Heart left ventricle (tissue), 16 donors: ENCODE measurements around the gene GRIP2. TPM values are rescaled to one million over a fixed set of nuclear protein-coding genes. Genes with fewer than 3 reads are reported as not detected.

Experiments
- ATAC-seq, 4 donors: fragments of 200-7000 bp; cut with Tn5 transposase; one replicate each; pipeline ENCODE4 v1.9.1; 2020 to 2022; ENCODE audit warnings: moderate library complexity in 4 of 4, mild to moderate bottlenecking in 3 of 4, moderate number of reproducible peaks in 1 of 4
- DNase-seq, 5 donors: peaks; one replicate each; pipeline ENCODE4 v3.0.0-alpha.2; 2020
- H3K27ac ChIP-seq, 12 donors: fragments of 200-600 bp; sonication (generic) in 4 of 12; one replicate each; pipeline versions ENCODE4 v1.5.0 to v1.8.0; 2016 to 2022; ENCODE audit warnings: mild to moderate bottlenecking in 2 of 12
- H3K27me3 ChIP-seq, 9 donors: fragments of 200-600 bp; sonication (generic) in 2 of 9; one replicate each; pipeline versions ENCODE4 v1.5.1 to v1.8.0; 2016 to 2022; ENCODE audit warnings: mild to moderate bottlenecking in 3 of 9
- H3K36me3 ChIP-seq, 9 donors: fragments of 200-600 bp; sonication (generic) in 2 of 9; one replicate each; pipeline versions ENCODE4 v1.5.0 to v1.8.0; 2018 to 2022; ENCODE audit warnings: mild to moderate bottlenecking in 2 of 9
- H3K4me1 ChIP-seq, 12 donors: fragments of 200-600 bp; sonication (generic) in 4 of 12; one replicate each; pipeline versions ENCODE4 v1.5.0 to v1.8.0; 2016 to 2022; ENCODE audit warnings: mild to moderate bottlenecking in 3 of 12
- H3K4me3 ChIP-seq, 12 donors: fragments of 200-600 bp; sonication (generic) in 4 of 12; one replicate each; pipeline versions ENCODE4 v1.5.0 to v1.8.0; 2017 to 2022; ENCODE audit warnings: mild to moderate bottlenecking in 9 of 12, moderate library complexity in 4 of 12
- H3K9me3 ChIP-seq, 12 donors: fragments of 200-600 bp; sonication (generic) in 4 of 12; one replicate each; pipeline versions ENCODE4 v1.5.0 to v1.8.0; 2016 to 2022; ENCODE audit warnings: mild to moderate bottlenecking in 1 of 12
- CTCF ChIP-seq, 12 donors: fragments of 200-600 bp; sonication (generic) in 4 of 12; IDR thresholded peaks; one replicate each; pipeline versions ENCODE4 v1.5.0 to v1.8.0; 2018 to 2022; ENCODE audit warnings: antibody characterized with exemption in 12 of 12, mild to moderate bottlenecking in 5 of 12
- POLR2A ChIP-seq, 2 donors: fragments of 450-650 bp; IDR thresholded peaks; one replicate each; pipeline ENCODE4 v1.6.1; 2017; ENCODE audit warnings: antibody characterized with exemption in 2 of 2, mild to moderate bottlenecking in 2 of 2, moderate library complexity in 2 of 2
- WGBS, 4 donors: extraction: QIAGEN DNeasy Blood & Tissue Kit in 2 of 4; methylation state at CpG; one replicate each; pipeline versions ENCODE4 v1.1.5 to v1.1.7; 2013 to 2018; 5-methylcytosine and 5-hydroxymethylcytosine counted together
- intact Hi-C, 10 donors: fragments of 100-400 bp; cut with DNase I; formaldehyde crosslinking; loops; one replicate each; pipeline versions ENCODE4 v1.11.1 to v1.14.2; 2022
- polyA plus RNA-seq, 2 donors: library from polyadenylated mRNA; stranded (reverse); fragments of 200-250 nt; gene quantifications; one replicate each; pipeline ENCODE4 v1.2.3, GENCODE V29; 2013
- total RNA-seq, 9 donors: library from RNA; depleted of rRNA in 2 of 9; stranded (reverse); fragments of >200 nt in 2 of 9; fragmentation: NEBNext Ultra II Directional in 3 of 9; extraction: Animal tissue kit (Norgen Biotek cat#: 25700) in 3 of 9; gene quantifications; one replicate each; pipeline versions ENCODE4 v1.1.0 to v1.2.4, GENCODE V29; 2016 to 2023
- donor health status: ischemic (EF 13 %, LVEDD 7.1; RV severe dilation, severe dysfunction).
- donor health status: healthy with polysubstance abuse.
- donor health status: DM: no; HTN: yes; CAD: no.
- donor health status: DM: no; HTN: no; CAD: no.
- donor health status: ischemic (EF 25% LVEDD 6.9; RV normal size, moderate dysfunction).
- donor health status: ischemic (EF 25% LVEDD 5.7; RV mildly dilated, moderate dysfunction).
- donor health status: healthy.
- donor health status: DM: yes; HTN: yes; CAD: no.
- donor health status: ischemic (EF 35%, LVEDD 5.7; RV mildly dilated, moderate dysfunction).
- donor health status: nonischemic (EF 11% LVEDD 7.7; RV severe dilation, severe dysfunction).
- donor health status: DM: yes; HTN: yes; CAD: no.
- donor health status: PGD.
- donor health status: ischemic (EF 29% LVEDD 5.4; RV normal size, mild dysfunction).
- donor health status: nonischemic (EF 23%, LVEDD 6.1; RV moderate dilation, normal function).

GRIP2 gene
- total and polyA plus RNA-seq, 11 donors: 5.8 to 56.7 (median 28.7) TPM

DNA sequence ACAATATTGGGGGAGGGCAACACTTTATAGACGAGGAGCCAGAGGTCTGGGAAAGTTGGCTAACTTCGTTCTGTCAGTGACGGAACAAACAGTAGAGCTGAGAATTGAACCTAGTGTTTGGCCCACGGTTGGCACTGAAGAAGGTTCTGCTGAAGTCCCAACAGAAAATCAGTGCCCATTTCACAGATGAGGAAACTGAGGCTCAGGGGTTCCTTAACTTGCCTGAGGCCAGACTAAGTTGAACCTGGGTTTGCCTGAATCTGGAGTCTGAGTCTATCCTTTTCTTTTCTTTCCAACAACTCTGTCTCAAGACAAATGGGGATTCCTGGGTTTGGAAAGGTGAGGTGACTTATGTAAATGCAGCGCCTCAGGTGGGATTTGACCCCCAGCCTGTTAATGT, 82.7 kb downstream of the GRIP2 start:
- H3K4me1 ChIP-seq: peaks cover 10 to 68% (median 46%) of the 10 kb centered on the region in 12 donors
- no peak for DNase-seq
- no peak overlapping the region for H3K27ac ChIP-seq
- peaks cover 0 to 90% (median 15%) of the 10 kb centered on the region in 9 donors for H3K36me3 ChIP-seq
- 77 to 96% (median 95%) methylated on average over 5 of the region's 5 CpGs for WGBS, 4 donors
- TF ChIP-seq CTCF (IDR thresholded peaks at IDR 0.05): no peak
- TF ChIP-seq POLR2A (IDR thresholded peaks at IDR 0.05): no peak
- ATAC-seq: no peak
- no peak overlapping the region for H3K4me3 ChIP-seq
- intact Hi-C loops: loop anchor here in 3 of 10 donors (5.0 to 10.0 kb wide), 3 partner anchors 53 to 563 kb away; partner anchors contain the start of gene SLC6A6 (in 3 of the 3)
- peaks cover 0 to 3% (median 0%) of the 10 kb centered on the region in 9 donors for H3K27me3 ChIP-seq
- no peaks in the 10 kb centered on the region for H3K9me3 ChIP-seq

DNA sequence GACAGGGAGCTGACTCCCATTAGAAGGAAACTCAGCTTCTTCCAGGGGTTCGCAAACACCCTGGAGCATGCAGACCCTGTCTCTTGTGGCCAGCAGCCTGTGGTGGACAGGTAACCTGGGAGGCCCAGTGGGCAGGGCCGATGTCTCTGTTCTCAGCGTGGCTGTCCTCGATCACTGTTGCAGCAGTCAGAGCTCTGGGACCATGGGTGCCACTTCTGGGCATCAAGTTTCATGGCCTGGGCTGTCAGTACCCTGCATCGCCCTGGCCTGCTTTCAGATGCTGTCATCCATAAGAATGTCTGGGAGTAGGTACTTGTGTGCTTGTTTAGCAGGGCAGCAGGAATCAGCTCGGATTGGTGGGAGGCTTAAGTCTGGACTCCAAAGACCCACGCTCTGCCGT, 83.3 kb downstream of the GRIP2 start:
- Histone ChIP-seq H3K4me3 (no peak overlapping the region), H3K36me3 (peaks cover 0 to 90% (median 9%) of the 10 kb centered on the region in 9 donors), H3K9me3 (no peaks in the 10 kb centered on the region), H3K27ac (no peak overlapping the region), H3K4me1 (peaks cover 16 to 70% (median 50%) of the 10 kb centered on the region in 12 donors), H3K27me3 (peaks cover 0 to 3% (median 0%) of the 10 kb centered on the region in 9 donors)
- no peak for DNase-seq
- 92 to 99% (median 96%) methylated on average over 8 of the region's 8 CpGs for WGBS, 4 donors
- no peak for TF ChIP-seq POLR2A (IDR thresholded peaks at IDR 0.05)
- TF ChIP-seq CTCF (IDR thresholded peaks at IDR 0.05): no peak
- intact Hi-C loops: loop anchor here in 3 of 10 donors (5.0 to 10.0 kb wide), 3 partner anchors 52 to 562 kb away; partner anchors contain the start of gene SLC6A6 (in 3 of the 3)
- no peak for ATAC-seq

GRCh38 chr3:14455571-14456317, 84.4 kb downstream of the GRIP2 start:
- DNase-seq (peak in 3 of 5 donors; percentile 26 to 60 (median 52)), ATAC-seq (no peak)
- Histone ChIP-seq H3K4me1 (peaks cover 19 to 66% (median 43%) of the 10 kb centered on the region in 12 donors), H3K4me3 (no peak overlapping the region), H3K36me3 (peaks cover 0 to 90% (median 4%) of the 10 kb centered on the region in 9 donors), H3K27ac (peak overlapping the region in 3 of 12 donors; percentile 4 to 17 (median 15)), H3K9me3 (no peaks in the 10 kb centered on the region), H3K27me3 (peaks cover 0 to 4% (median 0%) of the 10 kb centered on the region in 9 donors)
- 66 to 95% (median 74%) methylated on average over 4 to 6 of the region's 6 CpGs for WGBS, 4 donors
- intact Hi-C loops: loop anchor here in 3 of 10 donors (5.0 to 10.0 kb wide), 3 partner anchors 51 to 561 kb away; partner anchors contain the start of gene SLC6A6 (in 3 of the 3)
- no peak for TF ChIP-seq POLR2A (IDR thresholded peaks at IDR 0.05)
- no peak for TF ChIP-seq CTCF (IDR thresholded peaks at IDR 0.05)
